HG03460 (cell line): ENCODE results near the gene CLEC2L.

Experiments used
- ATAC-seq: cut with Tn5 transposase; IDR thresholded peaks from one replicate; pipeline ENCODE4 v1.9.1; 2021; ENCODE audit not compliant: unreplicated experiment

The CLEC2L gene

GRCh38 chr7:139573871-139574270 lies 50.4 kb downstream of the CLEC2L start:
- no peak for ATAC-seq

- no peak for ATAC-seq
Observed at GRCh38 chr7:139574618-139575337, 51.3 kb downstream of the CLEC2L start.

GRCh38 chr7:139575338-139575680 lies 51.8 kb downstream of the CLEC2L start:
- ATAC-seq, result no peak

GRCh38 chr7:139576179-139576973 lies 52.9 kb downstream of the CLEC2L start:
- no peak for ATAC-seq

GRCh38 chr7:139580435-139580834 lies 57.0 kb downstream of the CLEC2L start:
- no peak for ATAC-seq

- ATAC-seq, result no peak
Observed at GRCh38 chr7:139582130-139582650, 58.7 kb downstream of the CLEC2L start.

- ATAC-seq, result no peak
Observed at GRCh38 chr7:139582671-139583155, 59.2 kb downstream of the CLEC2L start.

- no peak for ATAC-seq
Observed at GRCh38 chr7:139583826-139584553, 60.5 kb downstream of the CLEC2L start.

- no peak for ATAC-seq
Observed at GRCh38 chr7:139585042-139585441, 61.6 kb downstream of the CLEC2L start.

- no peak for ATAC-seq
Observed at GRCh38 chr7:139586286-139586685, 62.8 kb downstream of the CLEC2L start.

GRCh38 chr7:139587535-139587934 lies 64.0 kb downstream of the CLEC2L start:
- no peak for ATAC-seq

GRCh38 chr7:139588632-139589031 lies 65.1 kb downstream of the CLEC2L start:
- ATAC-seq, result no peak

- no peak for ATAC-seq
Observed at GRCh38 chr7:139589474-139589873, 66.0 kb downstream of the CLEC2L start.

GRCh38 chr7:139591550-139592195 lies 68.2 kb downstream of the CLEC2L start:
- no peak for ATAC-seq

- no peak for ATAC-seq
Observed at GRCh38 chr7:139592801-139593461, 69.4 kb downstream of the CLEC2L start.

- no peak for ATAC-seq
Observed at GRCh38 chr7:139594090-139594489, 70.6 kb downstream of the CLEC2L start.
